Activated T-helper 9 cell treated with anti-CD3 and anti-CD28 coated beads, Interleukin-2, amount 50 U/mL, for 16 hours (primary cell): ENCODE measurements around the gene WDR87.
"Not testable (repeated sequence)": the region's sequence is repeated elsewhere in the genome, so short reads cannot be mapped to it uniquely, and the experiment has no call there.

ENCODE experiments used
- DNase-seq: peaks from one replicate; pipeline ENCODE4 v3.0.0-alpha.2; 2020; ENCODE audit warnings: low read depth

WDR87 gene

GRCh38 chr19:37930416-37930815 lies 24.0 kb upstream of the WDR87 start:
- no peak for DNase-seq

GRCh38 chr19:37929355-37929923 lies 23.0 kb upstream of the WDR87 start:
- no peak for DNase-seq

DNA sequence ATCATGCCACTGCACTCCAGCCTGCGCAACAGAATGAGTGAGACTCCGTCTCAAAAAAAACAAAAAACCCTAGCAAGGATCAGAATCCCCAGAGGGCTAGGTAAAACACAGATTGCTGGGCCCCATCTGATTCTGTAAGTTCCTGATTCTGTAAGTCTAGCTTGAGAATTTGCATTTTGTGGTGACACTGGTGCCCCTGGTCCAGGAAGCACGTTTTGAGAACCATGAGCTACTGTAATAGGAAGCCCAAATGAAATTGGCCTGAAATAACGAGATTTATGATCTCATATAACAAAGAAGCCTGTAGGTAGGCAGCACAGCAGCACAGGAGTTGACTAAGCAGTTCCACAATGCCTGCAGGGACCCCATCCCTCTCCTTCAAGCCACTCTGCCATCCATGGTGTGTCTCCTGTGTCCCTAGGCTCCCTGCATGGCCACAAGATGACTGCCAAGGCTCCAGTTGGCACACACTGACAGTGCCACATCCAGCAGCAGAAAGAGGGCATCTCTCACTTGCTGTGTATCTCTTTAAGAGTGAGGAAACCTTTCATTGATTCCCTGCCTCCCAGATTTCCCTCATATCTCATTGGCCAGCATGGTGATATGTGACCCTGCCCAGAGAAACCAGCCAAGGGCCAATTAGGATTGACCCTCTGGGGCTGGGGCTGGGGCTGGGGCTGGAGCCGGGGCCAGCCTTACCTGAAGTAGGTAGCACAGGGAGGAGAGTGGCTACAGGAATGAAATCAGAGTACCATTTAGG lies 22.3 kb upstream of the WDR87 start:
- DNase-seq = no peak

DNA sequence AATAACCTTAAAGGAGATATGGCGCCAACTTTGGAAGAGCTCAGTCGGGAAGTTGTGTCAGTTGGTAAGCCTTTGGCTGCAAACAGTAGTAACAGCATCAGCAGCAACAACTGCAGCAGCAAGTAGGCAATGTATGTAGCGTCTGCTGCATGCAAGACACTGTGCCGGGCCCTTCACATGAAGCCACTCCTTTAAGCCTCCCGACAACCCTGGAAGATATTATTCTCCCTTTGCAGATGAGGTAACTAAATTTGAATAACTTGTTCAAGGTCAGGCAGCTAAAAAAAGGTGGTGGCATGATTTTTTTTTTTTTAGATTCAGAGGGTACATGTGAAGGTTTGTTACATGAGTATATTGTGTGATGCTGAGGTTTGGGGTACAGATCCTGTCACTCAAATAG lies 20.3 kb upstream of the WDR87 start:
- DNase-seq = no peak

- no peak for DNase-seq
Observed at GRCh38 chr19:37926255-37926654, 19.9 kb upstream of the WDR87 start.

- no peak for DNase-seq
Observed at GRCh38 chr19:37925212-37925611, 18.8 kb upstream of the WDR87 start.

GRCh38 chr19:37924573-37924972 lies 18.2 kb upstream of the WDR87 start:
- DNase-seq = not testable (repeated sequence)

GRCh38 chr19:37920591-37921450 lies 14.4 kb upstream of the WDR87 start:
- DNase-seq = no peak

DNA sequence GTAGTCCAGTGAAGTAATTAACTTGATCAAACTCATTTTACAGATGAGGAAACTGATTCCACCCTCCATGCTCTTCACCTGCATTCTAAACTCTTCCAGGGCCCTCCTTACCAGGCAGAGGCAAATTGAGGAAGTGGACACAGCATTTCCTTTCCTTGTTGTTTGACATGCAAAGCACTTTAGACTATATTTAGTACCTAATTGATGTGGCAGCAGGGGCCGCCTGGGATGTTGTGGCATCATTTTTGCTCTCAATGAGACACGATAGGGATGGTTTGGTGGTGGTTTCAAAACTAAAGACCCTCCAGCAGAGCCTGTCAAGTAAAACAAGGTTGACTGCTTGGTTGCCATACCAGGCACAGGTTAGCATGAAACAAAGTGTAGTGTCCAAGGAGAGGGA lies 8.5 kb upstream of the WDR87 start:
- DNase-seq = no peak

- no peak for DNase-seq
Observed at GRCh38 chr19:37909661-37910199, 3.3 kb upstream of the WDR87 start.

DNA sequence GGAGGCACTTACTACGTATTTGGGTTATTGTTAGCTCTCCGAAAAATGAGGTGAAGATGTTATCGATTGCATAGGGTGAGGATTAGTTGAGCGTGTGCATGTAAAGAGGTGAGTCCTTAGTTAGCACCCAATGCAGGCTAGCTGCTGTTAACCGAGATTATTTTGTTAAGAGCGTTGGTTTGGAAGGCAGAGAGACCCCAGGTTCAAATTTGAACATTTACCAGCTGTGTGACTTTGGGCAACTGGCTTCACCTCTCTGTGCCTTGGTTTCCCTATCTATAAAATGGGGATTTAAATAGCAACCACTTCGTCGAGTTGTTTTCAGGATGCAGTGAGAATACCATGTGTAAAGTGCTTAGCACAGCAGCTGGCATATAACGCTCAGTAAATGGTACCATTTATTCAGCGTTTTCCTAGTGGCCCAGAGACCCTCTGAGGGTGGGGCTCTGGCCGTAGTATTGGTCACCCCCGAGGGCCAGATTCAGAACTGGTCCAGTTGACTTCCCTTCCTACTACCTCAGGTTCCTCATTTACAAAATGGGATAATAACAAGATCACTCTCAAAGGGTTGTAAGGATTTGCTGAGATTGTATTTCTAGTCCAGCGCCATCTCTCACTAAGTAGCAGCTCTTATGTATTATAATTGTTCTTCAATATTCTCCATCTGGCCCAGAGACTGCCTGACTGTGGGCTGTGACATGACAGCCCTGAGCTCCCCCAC lies 1.5 kb upstream of the WDR87 start:
- no peak for DNase-seq

DNA sequence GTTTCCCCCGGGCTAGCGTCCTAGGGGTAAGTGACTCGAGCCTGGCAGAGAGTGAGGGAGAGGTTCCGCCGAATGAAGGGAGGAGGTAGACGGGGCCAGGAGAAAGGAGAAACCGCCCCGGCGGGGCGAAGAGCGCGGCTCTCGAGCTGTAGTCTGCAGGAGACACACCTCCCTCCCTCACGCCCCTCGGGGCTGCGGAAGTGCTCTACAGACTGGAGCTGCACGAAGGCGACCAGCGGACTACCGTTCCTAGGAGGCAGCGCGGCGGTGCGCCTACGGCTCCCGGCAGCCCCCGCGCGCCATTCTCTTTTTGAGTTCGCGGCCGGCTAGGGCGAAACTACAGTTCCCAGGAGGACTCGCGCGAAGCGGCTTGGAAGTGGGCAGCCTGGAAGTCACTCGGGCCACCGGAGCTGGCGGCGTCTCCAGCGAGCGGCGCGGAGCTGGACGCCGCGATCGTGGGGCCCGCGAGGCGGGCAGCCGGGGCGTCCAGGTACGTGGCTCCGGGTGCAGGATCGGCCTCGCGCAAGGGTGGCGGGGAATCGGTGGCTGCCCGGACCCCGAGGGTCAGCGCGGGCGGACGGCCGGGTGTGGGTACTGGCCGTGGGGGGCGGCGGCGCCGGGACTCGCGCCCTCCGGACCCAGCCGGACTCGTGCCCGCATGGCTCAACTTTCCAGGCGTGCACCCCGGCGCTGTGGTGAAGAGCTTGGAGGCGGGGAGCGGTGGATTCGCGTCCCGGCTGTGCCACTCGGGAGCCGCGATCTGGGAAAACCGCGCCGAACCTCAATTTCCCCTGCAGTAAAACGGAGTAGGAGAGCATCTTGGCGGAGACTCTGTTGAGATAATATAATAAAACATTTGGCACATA lies 708 bp upstream of the WDR87 start, which contains the start of gene SIPA1L3:
SIPA1L3 (plus strand) TSS at position 340 of the 866 bp plus-strand sequence. CDS start 174,358 bp downstream, outside the sequence.
- DNase-seq = peak; percentile 90

GRCh38 chr19:37903096-37903495 lies 3.3 kb downstream of the WDR87 start:
- no peak for DNase-seq

- DNase-seq = peak; percentile 66
Observed at GRCh38 chr19:37902668-37903067, 3.7 kb downstream of the WDR87 start.

DNA sequence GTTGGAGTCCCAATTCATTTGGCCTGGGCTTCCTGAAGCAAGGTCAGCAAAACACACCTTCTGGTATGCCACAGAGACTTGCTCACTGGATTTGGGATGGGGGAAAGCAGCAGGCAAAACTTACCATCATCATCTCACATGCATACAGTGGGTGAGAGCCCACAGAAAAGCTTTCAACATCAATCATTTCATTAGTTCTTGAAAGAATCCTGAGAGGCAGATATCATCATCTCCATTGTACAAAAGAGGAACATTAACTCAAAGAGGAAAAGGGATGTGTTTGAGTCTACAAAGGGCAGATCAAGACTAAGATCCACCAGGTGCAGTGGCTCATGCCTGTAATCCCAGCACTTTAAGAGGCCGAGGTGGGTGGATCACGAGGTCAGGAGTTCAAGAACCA lies 6.4 kb downstream of the WDR87 start:
- no peak for DNase-seq

- no peak for DNase-seq
Observed at GRCh38 chr19:37899453-37899852, 6.9 kb downstream of the WDR87 start.

DNA sequence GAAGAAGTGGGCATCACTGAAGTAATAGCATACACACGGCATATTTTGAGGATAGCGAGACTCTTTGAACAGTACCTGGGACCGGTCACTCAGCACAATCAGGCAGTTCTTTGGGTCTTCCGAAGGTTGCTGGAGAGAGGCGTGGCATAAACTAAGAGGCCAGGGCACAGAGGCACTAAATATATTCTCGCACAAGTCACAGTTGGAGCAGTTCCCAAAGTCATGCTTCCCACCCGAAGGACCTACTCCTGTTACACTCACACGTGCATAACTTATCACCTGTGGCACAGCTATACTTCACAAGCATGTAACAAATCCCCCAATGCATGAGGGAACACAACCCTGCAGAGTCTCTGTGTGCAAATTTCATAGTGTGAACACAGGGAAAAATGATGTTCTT lies 10.2 kb downstream of the WDR87 start:
- DNase-seq = no peak

DNA sequence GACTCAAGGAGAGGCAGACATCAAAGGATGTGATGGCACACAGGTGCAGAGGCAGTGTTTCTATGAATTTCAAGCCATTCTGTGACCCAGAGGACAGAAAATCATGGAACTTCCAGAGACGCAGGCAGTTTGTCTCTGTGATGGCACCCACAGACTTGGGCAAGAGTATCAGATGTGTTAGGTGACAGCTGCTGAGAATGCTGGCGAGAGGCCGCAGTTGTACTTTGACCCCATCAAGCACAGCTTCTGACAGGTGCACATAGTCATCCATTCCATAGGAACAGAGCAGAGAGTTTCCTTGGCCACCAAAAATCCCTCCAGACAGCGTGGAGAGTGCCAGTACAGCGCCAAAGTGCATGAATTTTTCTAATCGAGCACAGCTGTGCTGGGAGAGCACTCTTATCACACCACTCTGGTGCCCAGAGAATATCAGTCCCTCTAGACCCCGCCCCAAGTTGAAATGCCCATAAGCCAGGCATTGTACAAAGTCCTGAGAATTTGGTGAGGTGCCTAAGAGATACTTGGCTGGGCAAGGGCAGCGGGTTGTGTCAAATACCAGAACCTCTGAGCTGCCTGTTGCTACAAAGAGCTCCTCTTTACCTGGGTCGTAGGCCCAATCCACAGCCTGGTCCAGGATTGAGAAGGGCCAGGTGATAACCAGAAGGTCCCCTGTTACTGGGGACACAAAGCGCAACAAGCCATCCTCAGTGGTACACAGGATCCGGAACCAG lies 12.4 kb downstream of the WDR87 start:
- no peak for DNase-seq

DNA sequence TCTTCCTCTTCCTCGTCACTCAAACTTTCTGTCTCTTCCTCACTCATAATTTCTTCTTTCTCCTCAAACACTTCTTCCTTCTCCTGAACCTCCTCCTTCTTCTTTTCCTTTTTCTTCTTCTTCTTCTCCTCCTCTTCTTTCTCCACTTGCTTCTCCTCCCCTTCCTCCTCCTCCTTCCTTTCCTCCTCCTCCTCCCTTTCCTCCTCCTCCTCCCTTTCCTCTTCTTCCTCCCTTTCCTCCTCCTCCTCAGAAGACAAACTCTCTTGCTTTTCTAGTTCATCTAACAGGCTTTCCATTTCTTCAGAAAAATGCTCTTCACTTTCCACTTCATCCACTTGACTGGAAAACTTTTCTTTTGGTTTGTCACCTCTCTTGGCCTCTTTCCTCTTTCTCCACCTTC lies 19.8 kb downstream of the WDR87 start:
- DNase-seq = no peak

GRCh38 chr19:37885392-37885791 lies 21.0 kb downstream of the WDR87 start:
- no peak for DNase-seq
